AG04449 (cell line): Measurements from ENCODE around the gene ZMIZ1.

ENCODE experiments used
- CTCF ChIA-PET: fragments of 350-600 bp; formaldehyde crosslinking; extraction: SDS; loops from one replicate; lab custom pipeline; 2021; ENCODE audit warnings: antibody characterized with exemption; lab: Yijun Ruan, JAX
- POLR2A ChIA-PET: fragments of 400-600, 350-600 bp; formaldehyde crosslinking; extraction: SDS; loops from one replicate; lab custom pipeline; 2020; ENCODE audit warnings: antibody characterized with exemption, inconsistent platforms; lab: Yijun Ruan, JAX
- DNase-seq: peaks from one replicate; pipeline ENCODE4 v3.0.0-alpha.2; 2010; ENCODE audit warnings: low read depth, low spot score
- H3K4me3 ChIP-seq: 2 replicates; pipeline ENCODE4 v1.5.1; 2011; ENCODE audit warnings: low read depth, mild to moderate bottlenecking, control low read depth, low read length
- TF ChIP-seq, protein P1 (sequence below): IDR thresholded peaks from one replicate; pipeline ENCODE4 v1.5.1; 2011; ENCODE audit warnings: mild to moderate bottlenecking, moderate library complexity, low read length, control low read depth, inconsistent platforms; ENCODE audit not compliant: insufficient read depth; ENCODE audit errors: missing control alignments

ZMIZ1 gene

DNA sequence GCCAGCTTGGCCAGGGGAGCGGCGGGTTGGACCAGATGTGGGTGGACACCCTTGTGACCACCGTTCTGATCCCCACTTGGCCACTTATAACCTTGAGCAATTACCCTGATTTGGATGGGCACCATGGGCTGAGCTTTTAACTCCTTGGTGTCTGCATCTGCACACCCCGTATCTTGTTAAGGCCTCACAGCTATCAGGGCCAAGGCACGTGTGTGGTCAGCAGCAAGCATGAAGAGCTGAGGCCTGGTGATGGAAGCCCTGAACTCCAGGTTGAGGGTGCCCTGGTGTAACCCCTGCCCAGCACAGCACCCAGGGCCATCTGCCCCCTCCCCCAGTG lies 89.2 kb downstream of the ZMIZ1 start:
- no peak for DNase-seq
- H3K4me3 ChIP-seq, result no peak overlapping the region
- TF ChIP-seq, protein P1, sequence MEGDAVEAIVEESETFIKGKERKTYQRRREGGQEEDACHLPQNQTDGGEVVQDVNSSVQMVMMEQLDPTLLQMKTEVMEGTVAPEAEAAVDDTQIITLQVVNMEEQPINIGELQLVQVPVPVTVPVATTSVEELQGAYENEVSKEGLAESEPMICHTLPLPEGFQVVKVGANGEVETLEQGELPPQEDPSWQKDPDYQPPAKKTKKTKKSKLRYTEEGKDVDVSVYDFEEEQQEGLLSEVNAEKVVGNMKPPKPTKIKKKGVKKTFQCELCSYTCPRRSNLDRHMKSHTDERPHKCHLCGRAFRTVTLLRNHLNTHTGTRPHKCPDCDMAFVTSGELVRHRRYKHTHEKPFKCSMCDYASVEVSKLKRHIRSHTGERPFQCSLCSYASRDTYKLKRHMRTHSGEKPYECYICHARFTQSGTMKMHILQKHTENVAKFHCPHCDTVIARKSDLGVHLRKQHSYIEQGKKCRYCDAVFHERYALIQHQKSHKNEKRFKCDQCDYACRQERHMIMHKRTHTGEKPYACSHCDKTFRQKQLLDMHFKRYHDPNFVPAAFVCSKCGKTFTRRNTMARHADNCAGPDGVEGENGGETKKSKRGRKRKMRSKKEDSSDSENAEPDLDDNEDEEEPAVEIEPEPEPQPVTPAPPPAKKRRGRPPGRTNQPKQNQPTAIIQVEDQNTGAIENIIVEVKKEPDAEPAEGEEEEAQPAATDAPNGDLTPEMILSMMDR, result no peak
- ChIA-PET POLR2A (no interaction called here), CTCF (interaction anchor here (0.7 to 3.7 kb wide), 7 partner anchors 9 to 81 kb away, joined by 3 to 16 read pairs (median 4); no protein-coding TSS in a partner anchor)

DNA sequence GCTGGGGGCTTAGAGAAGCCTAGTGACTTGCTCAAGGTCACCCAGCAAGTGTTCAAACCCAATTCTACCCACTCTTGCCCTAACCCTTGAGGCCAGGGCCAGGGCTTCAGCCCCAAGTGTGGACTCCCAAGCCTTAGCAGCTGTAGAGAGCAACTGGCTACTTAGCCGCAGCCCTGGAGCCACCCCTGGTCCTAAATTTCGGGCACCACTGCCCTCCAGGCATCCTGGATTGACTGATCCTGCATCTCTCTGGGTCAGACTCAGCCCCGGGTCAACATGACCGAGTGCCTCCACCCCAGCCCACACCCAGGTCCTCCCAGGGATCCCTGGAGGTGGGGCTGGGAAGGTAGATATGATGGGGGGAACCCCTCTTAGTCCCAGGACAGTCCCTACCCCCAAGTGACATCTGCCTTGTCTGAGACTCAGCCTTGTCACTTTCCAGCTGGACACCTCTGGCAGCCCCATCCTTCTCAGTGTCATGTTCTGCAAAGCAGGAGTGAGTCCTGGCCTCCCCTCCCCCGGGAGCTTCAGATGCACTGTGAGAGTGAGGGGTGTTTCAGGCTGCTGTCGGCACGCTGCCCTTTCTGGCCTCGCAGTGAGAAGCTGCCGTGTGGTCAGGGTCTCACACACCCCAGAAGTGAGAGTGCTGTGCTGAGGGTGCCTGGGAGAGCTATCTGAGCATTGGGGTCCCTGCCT lies 89.8 kb downstream of the ZMIZ1 start:
- H3K4me3 ChIP-seq, result no peak overlapping the region
- DNase-seq, result no peak
- POLR2A ChIA-PET, result interaction anchor here (0.7 to 0.9 kb wide), 2 partner anchors 19 to 59 kb away, joined by 3 read pairs; no protein-coding TSS in a partner anchor
- CTCF ChIA-PET, result interaction anchor here (0.7 to 3.7 kb wide), 8 partner anchors 10 to 39 kb away, joined by 3 to 16 read pairs (median 4); no protein-coding TSS in a partner anchor
- TF ChIP-seq, protein P1, result no peak

DNA sequence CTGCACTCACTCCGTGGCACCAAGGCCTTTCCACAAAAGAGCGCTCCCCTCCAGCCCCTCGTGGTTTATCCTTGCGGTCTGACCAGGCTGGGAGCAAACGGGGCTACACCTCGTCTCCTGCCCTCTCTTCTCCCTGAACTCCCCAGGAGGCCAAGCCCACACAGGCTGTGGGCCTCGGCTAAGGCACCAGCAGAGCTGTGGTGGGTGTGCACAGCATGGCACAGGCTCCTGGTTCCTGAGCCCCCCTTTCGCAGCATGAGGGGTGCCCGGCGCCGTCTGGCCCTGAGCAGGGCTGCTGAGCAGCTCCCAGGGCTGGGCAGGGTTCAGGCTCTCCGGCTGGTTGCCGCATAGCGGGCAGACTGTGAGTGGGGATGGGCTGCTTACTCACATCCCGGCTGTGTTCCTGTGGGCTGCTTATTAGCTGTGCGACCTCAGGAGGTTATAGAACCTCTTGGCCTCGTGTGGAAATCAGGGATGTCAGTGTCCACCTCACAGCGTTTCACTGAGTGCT lies 90.4 kb downstream of the ZMIZ1 start:
- TF ChIP-seq, protein P1, result no peak
- CTCF ChIA-PET, result interaction anchor here (1.1 to 3.7 kb wide), 5 partner anchors 9 to 38 kb away, joined by 3 to 16 read pairs (median 5); no protein-coding TSS in a partner anchor
- no peak for DNase-seq
- POLR2A ChIA-PET, result interaction anchor here (0.8 to 1.2 kb wide), 3 partner anchors 8 to 47 kb away, joined by 3 to 4 read pairs (median 3); no protein-coding TSS in a partner anchor
- no peak overlapping the region for H3K4me3 ChIP-seq

GRCh38 chr10:79159785-79160184 lies 91.0 kb downstream of the ZMIZ1 start:
- TF ChIP-seq, protein P1, result no peak
- H3K4me3 ChIP-seq, result no peak overlapping the region
- DNase-seq, result no peak
- POLR2A ChIA-PET, result interaction anchor here (0.8 to 1.2 kb wide), 2 partner anchors 9 to 47 kb away, joined by 3 to 4 read pairs; no protein-coding TSS in a partner anchor
- CTCF ChIA-PET, result interaction anchor here (1.1 to 1.5 kb wide), 5 partner anchors 8 to 38 kb away, joined by 3 to 6 read pairs (median 4); no protein-coding TSS in a partner anchor

DNA sequence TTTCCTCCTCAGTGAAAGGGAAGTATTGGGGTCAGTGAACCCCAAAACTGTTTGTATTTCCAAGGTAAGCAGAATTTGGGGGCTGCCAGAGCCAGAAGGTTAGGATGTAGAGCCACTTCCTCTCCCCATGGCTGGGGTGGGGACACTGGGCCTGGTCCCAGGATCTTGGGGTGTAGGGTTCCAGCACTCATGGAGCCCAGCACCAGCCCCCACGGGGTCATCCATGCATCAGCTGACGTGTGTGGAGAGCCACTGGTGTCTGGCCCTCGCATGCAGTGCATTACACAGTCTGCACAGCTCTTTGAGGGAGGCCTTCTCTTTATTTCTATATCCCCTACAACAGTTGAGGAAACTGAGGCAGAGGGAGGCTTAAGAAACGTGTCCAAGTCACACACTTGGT lies 91.4 kb downstream of the ZMIZ1 start:
- CTCF ChIA-PET, result interaction anchor here (1.2 to 1.4 kb wide), 3 partner anchors 10 to 36 kb away, joined by 3 to 4 read pairs (median 4); no protein-coding TSS in a partner anchor
- H3K4me3 ChIP-seq, result no peak overlapping the region
- POLR2A ChIA-PET, result interaction anchor here (1.2 kb wide), 1 partner anchor 9 kb away, joined by 3 read pairs; no protein-coding TSS in a partner anchor
- TF ChIP-seq, protein P1, result no peak
- DNase-seq, result no peak

DNA sequence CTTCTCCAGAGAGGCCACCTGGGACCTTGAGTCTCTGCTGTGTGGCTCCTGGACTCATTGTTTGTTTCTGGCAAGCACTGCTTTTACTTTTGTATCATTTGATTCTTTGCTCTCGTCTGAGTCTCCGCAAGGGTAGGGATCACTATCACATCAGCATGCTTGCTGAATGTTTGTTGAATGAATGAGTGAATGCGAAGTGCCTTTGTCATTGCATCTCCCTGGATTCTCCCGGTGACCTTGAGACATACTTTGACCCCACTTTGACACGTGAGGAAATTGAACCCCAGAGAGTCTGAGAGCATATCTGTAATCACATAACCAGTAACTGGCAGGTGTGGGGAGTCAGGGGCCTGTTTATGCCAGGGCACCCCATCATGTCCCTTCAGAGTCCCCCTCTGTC lies 92.8 kb downstream of the ZMIZ1 start:
- ChIA-PET POLR2A (interaction anchor here (1.0 kb wide), 1 partner anchor 10 kb away, joined by 5 read pairs; no protein-coding TSS in a partner anchor), CTCF (interaction anchor here (3.4 kb wide), 1 partner anchor 34 kb away, joined by 16 read pairs; no protein-coding TSS in a partner anchor)
- DNase-seq, result no peak
- TF ChIP-seq, protein P1, result no peak
- no peak overlapping the region for H3K4me3 ChIP-seq
